Measurements from ENCODE around the gene RCBTB2. TPM values are rescaled to one million over a fixed set of nuclear protein-coding genes. Genes with fewer than 3 reads are reported as not detected.

RCBTB2 gene
- total RNA-seq, 2 donors from 2014 or later = 9.7 to 13.9 TPM

Other genes starting within 250 kb of the RCBTB2 start
- gene RB1, start 229.3 kb downstream of the RCBTB2 start, total RNA-seq = 10 to 100 TPM; 24.5 to 25.2 TPM
- 10 to 100 TPM; 13.5 to 15.0 TPM for gene LPAR6, start 120.0 kb downstream of the RCBTB2 start, total RNA-seq
- gene CYSLTR2, start 120.8 kb upstream of the RCBTB2 start, total RNA-seq = 1 to 10 TPM; 6.1 to 7.0 TPM

Measured in left cardiac atrium (tissue), 2 donors.